ENCODE results near the gene TH. TPM values are rescaled to one million over a fixed set of nuclear protein-coding genes. Genes with fewer than 3 reads are reported as not detected.
A peak's percentile ranks its signal among the peaks of the same experiment; 100 is the strongest.

TH gene
- total RNA-seq, 1 donor from 2014 or later: not detected

DNA sequence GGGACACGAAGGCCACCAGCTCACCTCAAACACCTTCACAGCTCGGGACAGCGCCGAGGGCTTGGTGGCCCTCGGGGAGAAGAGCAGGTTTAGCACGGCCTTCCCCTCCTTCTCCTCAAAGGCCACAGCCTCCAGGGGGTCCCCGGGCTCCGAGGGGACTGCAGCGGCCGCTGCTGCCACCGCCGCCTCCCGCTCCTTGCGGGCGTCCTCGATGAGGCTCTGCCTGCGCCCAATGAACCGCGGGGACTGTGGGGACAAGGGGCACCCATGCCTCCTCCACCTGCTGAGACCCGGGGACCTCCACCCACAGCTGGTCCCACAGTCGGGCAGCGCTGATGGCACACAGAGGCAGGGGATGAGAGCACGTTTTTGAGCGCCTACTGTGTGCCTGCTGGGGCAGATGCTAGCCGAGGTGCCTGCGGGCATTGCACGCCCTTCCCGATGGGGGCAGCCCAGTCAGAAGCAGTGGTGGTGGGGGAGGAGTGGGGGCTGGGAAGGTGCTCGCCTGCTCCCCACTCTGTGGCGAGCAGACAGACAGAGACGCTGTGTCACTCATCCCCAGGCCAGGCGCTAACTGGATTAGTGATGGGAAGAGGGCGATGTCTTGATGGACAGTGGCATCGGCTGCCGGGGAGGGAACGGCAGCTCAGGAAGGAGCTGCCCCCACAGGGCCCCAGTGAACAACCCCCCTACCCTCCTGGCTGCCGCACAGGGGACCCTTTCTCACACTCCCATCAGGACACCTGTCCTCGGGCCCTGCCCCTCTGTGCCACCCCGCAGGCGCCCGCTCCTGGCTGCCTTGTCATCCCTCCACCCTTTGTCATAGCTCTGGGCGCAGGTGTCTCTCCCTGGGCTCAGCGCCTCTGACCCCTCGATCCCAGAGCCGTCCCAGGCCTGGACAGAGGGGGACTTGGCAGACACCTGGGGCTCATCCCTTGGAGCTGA is 1.7 kb downstream of the TH start:
- ATAC-seq (no peak), DNase-seq (no peak)

DNA sequence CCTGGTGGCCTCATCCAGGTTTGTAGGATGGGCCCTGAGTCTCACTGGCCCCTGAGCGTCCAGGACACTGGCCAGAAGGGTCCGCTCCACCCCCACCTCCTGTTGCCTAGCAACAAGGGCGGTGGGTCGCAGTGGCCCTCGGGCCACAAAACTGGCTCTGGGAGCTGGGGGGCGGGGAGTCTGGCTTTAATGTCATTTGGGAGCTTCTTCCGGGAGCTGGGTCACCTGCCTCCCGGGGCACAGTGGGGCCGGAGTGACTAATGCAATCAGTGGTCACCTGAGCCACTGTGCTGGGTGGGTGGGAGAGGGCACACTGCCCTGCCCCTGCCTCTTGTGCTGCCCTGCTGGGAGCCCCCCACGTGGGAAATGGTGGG is 2.6 kb downstream of the TH start:
- peaks cover 40% of the 10 kb centered on the region for H3K27me3 ChIP-seq
- no peak for DNase-seq
- TF ChIP-seq, protein P1, sequence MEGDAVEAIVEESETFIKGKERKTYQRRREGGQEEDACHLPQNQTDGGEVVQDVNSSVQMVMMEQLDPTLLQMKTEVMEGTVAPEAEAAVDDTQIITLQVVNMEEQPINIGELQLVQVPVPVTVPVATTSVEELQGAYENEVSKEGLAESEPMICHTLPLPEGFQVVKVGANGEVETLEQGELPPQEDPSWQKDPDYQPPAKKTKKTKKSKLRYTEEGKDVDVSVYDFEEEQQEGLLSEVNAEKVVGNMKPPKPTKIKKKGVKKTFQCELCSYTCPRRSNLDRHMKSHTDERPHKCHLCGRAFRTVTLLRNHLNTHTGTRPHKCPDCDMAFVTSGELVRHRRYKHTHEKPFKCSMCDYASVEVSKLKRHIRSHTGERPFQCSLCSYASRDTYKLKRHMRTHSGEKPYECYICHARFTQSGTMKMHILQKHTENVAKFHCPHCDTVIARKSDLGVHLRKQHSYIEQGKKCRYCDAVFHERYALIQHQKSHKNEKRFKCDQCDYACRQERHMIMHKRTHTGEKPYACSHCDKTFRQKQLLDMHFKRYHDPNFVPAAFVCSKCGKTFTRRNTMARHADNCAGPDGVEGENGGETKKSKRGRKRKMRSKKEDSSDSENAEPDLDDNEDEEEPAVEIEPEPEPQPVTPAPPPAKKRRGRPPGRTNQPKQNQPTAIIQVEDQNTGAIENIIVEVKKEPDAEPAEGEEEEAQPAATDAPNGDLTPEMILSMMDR (IDR thresholded peaks at IDR 0.05): no peak
- peaks cover 3% of the 10 kb centered on the region for H3K4me1 ChIP-seq
- ATAC-seq: no peak
- H3K36me3 ChIP-seq: no peaks in the 10 kb centered on the region
- intact Hi-C loops (cut with DNase I): no loop called here
- no peak overlapping the region for H3K4me3 ChIP-seq
- H3K27ac ChIP-seq: no peak overlapping the region
- H3K9me3 ChIP-seq: no peaks in the 10 kb centered on the region

More for the DNA sequence above, 1.7 kb downstream of the TH start:
- H3K4me3 ChIP-seq: no peak overlapping the region
- H3K4me1 ChIP-seq: peaks cover 3% of the 10 kb centered on the region
- peaks cover 40% of the 10 kb centered on the region for H3K27me3 ChIP-seq
- H3K9me3 ChIP-seq: no peaks in the 10 kb centered on the region
- H3K27ac ChIP-seq: no peak overlapping the region
- intact Hi-C loops (cut with DNase I): no loop called here
- TF ChIP-seq, protein P1 (IDR thresholded peaks at IDR 0.05): no peak
- H3K36me3 ChIP-seq: no peaks in the 10 kb centered on the region

DNA sequence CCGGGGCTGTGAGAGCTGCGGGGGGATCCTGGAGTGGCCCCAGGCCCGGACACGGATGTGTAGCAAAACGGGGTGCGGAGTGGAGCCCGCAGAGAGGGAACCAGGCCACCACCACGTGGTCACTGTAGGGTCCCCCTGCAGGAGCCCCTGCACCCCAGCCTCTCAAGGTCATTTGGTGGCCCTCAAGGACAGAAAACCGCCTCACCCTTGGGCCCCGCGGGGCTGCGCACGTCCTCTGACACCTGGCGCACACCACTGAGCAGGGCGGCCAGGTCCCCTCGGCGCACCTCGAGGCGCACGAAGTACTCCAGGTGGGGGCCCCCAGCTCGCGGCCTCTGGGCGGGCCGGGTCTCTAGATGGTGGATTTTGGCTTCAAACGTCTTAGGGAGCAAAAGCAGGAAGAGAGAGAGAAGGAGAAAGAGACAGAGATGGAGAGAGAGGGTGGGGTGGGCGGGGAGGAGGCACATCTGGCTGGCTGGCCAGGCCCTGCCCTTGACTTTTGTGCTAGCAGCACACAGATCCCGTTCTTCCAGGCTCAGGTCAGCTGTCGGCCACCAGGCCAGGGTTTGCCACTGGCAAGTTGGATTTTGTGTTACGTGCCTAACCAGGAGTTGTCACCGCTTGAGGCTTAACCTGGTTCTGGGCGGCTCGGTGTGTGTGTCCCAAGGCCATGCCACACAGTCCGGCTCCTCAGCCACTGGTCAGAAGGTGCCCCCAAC is 3.2 kb downstream of the TH start:
- no peaks in the 10 kb centered on the region for H3K9me3 ChIP-seq
- H3K36me3 ChIP-seq: no peaks in the 10 kb centered on the region
- no peak for ATAC-seq
- DNase-seq: no peak
- intact Hi-C loops (cut with DNase I): no loop called here
- peaks cover 3% of the 10 kb centered on the region for H3K4me1 ChIP-seq
- TF ChIP-seq, protein P1 (IDR thresholded peaks at IDR 0.05): no peak
- H3K4me3 ChIP-seq: no peak overlapping the region
- no peak overlapping the region for H3K27ac ChIP-seq
- peaks cover 40% of the 10 kb centered on the region for H3K27me3 ChIP-seq

DNA sequence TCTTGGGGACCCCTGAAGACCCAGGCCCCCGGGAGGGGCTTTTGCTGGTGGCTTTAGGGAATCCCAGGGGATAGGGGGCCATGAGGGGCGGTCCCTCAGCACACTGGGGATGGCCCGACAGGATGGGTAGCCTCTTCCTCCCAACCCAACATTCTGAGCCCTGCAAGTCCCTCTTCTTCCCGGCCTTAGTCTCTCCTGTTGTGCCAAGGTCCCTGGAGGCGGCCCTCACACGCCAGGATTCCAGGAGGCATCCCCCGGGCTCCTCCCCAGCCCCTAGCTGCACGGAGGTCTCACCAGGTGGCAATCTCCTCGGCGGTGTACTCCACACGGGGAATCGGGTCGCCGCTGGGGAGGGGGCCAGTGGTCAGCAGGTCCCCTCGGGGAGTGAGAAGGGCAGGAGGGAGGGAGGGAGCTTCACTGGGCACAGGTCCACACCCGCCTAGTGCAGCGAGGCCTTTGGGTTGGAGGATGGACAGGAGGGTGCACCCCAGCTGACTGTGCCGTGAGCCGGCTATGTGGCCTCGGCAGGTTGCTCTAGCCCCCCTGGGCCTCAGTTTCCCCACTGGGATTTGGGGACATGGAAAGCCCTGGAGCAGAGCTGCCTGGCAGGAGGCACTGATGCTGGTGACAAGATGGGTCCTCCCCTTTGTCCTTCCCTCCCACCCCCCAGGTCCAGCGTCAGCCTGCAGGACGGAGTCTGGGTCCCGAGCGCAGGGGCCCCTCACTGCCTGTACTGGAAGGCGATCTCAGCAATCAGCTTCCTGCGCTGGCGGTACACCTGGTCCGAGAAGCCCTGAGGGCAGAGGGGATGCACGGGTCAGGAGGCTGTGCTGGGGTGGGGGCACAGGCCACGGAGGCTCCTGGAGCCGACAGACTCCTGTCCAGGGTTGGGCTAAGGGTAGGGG is 4.2 kb downstream of the TH start:
- DNase-seq (no peak), ATAC-seq (no peak)
- H3K27ac ChIP-seq: no peak overlapping the region
- H3K4me1 ChIP-seq: peaks cover 3% of the 10 kb centered on the region
- TF ChIP-seq, protein P1 (IDR thresholded peaks at IDR 0.05): no peak
- intact Hi-C loops (cut with DNase I): no loop called here
- no peak overlapping the region for H3K4me3 ChIP-seq
- no peaks in the 10 kb centered on the region for H3K36me3 ChIP-seq
- peaks cover 42% of the 10 kb centered on the region for H3K27me3 ChIP-seq
- no peaks in the 10 kb centered on the region for H3K9me3 ChIP-seq

DNA sequence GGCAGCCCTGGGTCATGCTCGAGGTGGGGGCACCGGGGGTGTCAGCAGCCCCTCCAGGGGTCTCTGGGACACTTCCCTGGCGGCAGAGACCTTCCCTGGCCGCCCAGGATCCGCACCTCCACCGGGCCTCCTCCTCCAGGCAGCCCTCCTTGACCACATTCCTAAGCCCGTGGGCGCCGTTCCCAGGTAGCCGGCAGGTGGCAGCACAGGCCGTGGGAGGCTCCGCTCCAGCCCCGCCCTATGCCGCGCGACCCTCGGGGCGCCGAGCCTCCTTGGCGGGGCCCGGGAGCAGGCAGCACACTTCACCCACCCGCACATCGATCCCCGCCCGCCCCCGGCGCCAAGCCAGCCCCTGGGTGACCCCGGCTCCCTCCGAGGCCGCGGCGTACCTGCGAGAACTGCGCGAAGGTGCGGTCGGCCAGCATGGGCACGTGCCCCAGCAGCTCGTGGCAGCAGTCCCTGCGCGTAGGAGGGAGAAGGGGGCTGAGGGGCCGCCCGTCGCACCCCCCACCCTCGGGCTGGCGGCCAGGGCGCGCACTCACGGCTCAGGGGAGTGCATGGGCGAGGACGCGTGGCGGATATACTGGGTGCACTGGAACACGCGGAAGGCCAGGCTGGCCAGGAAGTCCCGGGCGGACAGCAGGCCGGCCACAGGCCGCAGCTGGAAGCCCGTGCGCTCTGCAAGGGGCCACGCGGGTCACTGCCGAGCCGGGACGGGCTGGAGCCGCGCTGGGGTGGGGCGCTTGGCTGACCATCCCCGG is 5.3 kb downstream of the TH start:
- H3K27me3 ChIP-seq: peaks cover 45% of the 10 kb centered on the region
- TF ChIP-seq, protein P1 (IDR thresholded peaks at IDR 0.05): peak; percentile 59
- peak; percentile 55 for ATAC-seq

More for the DNA sequence above, 5.3 kb downstream of the TH start:
- intact Hi-C loops (cut with DNase I): no loop called here
- DNase-seq: no peak
- Histone ChIP-seq H3K36me3 (no peaks in the 10 kb centered on the region), H3K27ac (no peak overlapping the region), H3K4me1 (peaks cover 3% of the 10 kb centered on the region), H3K9me3 (no peaks in the 10 kb centered on the region), H3K4me3 (peak overlapping the region; percentile 11)

All from upper lobe of right lung (tissue), 1 donor.